GM23338 (cell line): Measurements from ENCODE around the gene SLAMF8. TPM values are rescaled to one million over a fixed set of nuclear protein-coding genes. Genes with fewer than 3 reads are reported as not detected.

Experiments
- ATAC-seq: fragments of 200-7000 bp; cut with Tn5 transposase; 3 replicates; pipeline ENCODE4 v1.9.1; 2020
- DNase-seq: peaks from one replicate; pipeline ENCODE4 v3.0.0-alpha.2; 2015; ENCODE audit warnings: low spot score
- H2AFZ ChIP-seq: fragments of 200-600 bp; sonication (generic); 2 replicates; pipeline ENCODE4 v1.8.0; 2016; ENCODE audit warnings: antibody characterized with exemption, mild to moderate bottlenecking, moderate library complexity
- H3F3A ChIP-seq: fragments of 200-600 bp; sonication (generic); replicated peaks from 2 replicates; pipeline ENCODE4 v1.8.0; 2017; ENCODE audit warnings: antibody characterized with exemption, mixed run types, low read depth
- H3K27ac ChIP-seq: fragments of 200-600 bp; sonication (generic); 2 replicates; pipeline ENCODE4 v1.6.1; 2016; ENCODE audit warnings: low read depth
- H3K27me3 ChIP-seq: fragments of 200-600 bp; sonication (generic); 2 replicates; pipeline ENCODE4 v1.8.0; 2016; ENCODE audit warnings: mild to moderate bottlenecking, mixed run types, moderate library complexity; ENCODE audit not compliant: insufficient read depth
- H3K36me3 ChIP-seq: fragments of 200-600 bp; sonication (generic); 2 replicates; pipeline ENCODE4 v1.8.0; 2016; ENCODE audit warnings: mild to moderate bottlenecking; ENCODE audit not compliant: insufficient read depth
- H3K4me1 ChIP-seq: fragments of 200-600 bp; sonication (generic); 2 replicates; pipeline ENCODE4 v1.8.0; 2016; ENCODE audit warnings: mild to moderate bottlenecking, moderate library complexity; ENCODE audit not compliant: insufficient read depth
- H3K4me2 ChIP-seq: fragments of 200-600 bp; sonication (generic); 2 replicates; pipeline ENCODE4 v1.7.1; 2017; ENCODE audit warnings: mixed run types
- H3K4me3 ChIP-seq: fragments of 200-600 bp; sonication (generic); 2 replicates; pipeline ENCODE4 v1.6.1; 2016; ENCODE audit warnings: mixed run types
- H3K79me2 ChIP-seq: fragments of 200-600 bp; sonication (generic); replicated peaks from 2 replicates; pipeline ENCODE4 v1.8.0; 2017; ENCODE audit warnings: mild to moderate bottlenecking; ENCODE audit not compliant: insufficient read depth
- H3K9me2 ChIP-seq: fragments of 200-600 bp; sonication (generic); 2 replicates; pipeline ENCODE4 v1.8.0; 2017; ENCODE audit not compliant: insufficient read depth
- H4K20me1 ChIP-seq: fragments of 200-600 bp; sonication (generic); replicated peaks from 2 replicates; pipeline ENCODE4 v1.8.0; 2017; ENCODE audit warnings: mild to moderate bottlenecking; ENCODE audit not compliant: insufficient read depth
- H3K27ac Mint-ChIP-seq: 2 replicates; pipeline ENCODE4 v1.8.0; 2020; ENCODE audit warnings: inconsistent platforms, mild to moderate bottlenecking, moderate library complexity, mixed read lengths
- H3K27me3 Mint-ChIP-seq: 3 replicates; pipeline ENCODE4 v1.8.0; 2022; ENCODE audit warnings: low read depth, mild to moderate bottlenecking, moderate library complexity, mixed read lengths, inconsistent platforms; ENCODE audit not compliant: insufficient read depth, poor library complexity
- H3K36me3 Mint-ChIP-seq: 3 replicates; pipeline ENCODE4 v1.8.0; 2021; ENCODE audit warnings: low read depth, mild to moderate bottlenecking, inconsistent platforms, moderate library complexity, mixed read lengths
- H3K4me1 Mint-ChIP-seq: 3 replicates; pipeline ENCODE4 v1.8.0; 2020; ENCODE audit warnings: mild to moderate bottlenecking, inconsistent platforms, mixed read lengths
- H3K4me3 Mint-ChIP-seq: 3 replicates; pipeline ENCODE4 v1.8.0; 2021; ENCODE audit warnings: moderate library complexity, mild to moderate bottlenecking, inconsistent platforms, mixed read lengths
- H3K9me3 Mint-ChIP-seq: 3 replicates; pipeline ENCODE4 v1.8.0; 2020; ENCODE audit warnings: moderate library complexity, mild to moderate bottlenecking, inconsistent platforms, mixed read lengths
- CREB1 ChIP-seq: fragments of 250-450 bp; sonication (Bioruptor Pico); IDR thresholded peaks from 2 replicates; pipeline ENCODE4 v1.5.0; 2020; ENCODE audit warnings: low read depth, mild to moderate bottlenecking, moderate library complexity
- EZH2 ChIP-seq: fragments of 200-600 bp; sonication (generic); IDR thresholded peaks from one replicate; pipeline ENCODE4 v1.8.0; 2017; ENCODE audit warnings: antibody characterized with exemption, mild to moderate bottlenecking, low read depth; ENCODE audit not compliant: unreplicated experiment
- EZH2phosphoT487 ChIP-seq: fragments of 200-600 bp; sonication (generic); IDR thresholded peaks from one replicate; pipeline ENCODE4 v1.8.1; 2018; ENCODE audit warnings: antibody characterized with exemption; ENCODE audit not compliant: unreplicated experiment
- NANOG ChIP-seq: IDR thresholded peaks from 2 replicates; pipeline ENCODE4 v1.6.1; 2016; ENCODE audit warnings: antibody characterized with exemption, borderline replicate concordance
- STAT1 ChIP-seq: IDR thresholded peaks from one replicate; pipeline ENCODE4 v1.6.1; 2016; ENCODE audit warnings: antibody characterized with exemption; ENCODE audit not compliant: unreplicated experiment
- ZNF331 ChIP-seq: fragments of 250-450 bp; sonication (Bioruptor Pico); IDR thresholded peaks from 2 replicates; pipeline ENCODE4 v1.5.0; 2020; ENCODE audit warnings: low read depth, mild to moderate bottlenecking, moderate library complexity
- ZNF462 ChIP-seq: fragments of 250-450 bp; sonication (Bioruptor Pico); IDR thresholded peaks from 2 replicates; pipeline ENCODE4 v1.5.0; 2020; ENCODE audit warnings: mild to moderate bottlenecking, moderate library complexity
- polyA plus RNA-seq: library from polyadenylated mRNA; unstranded; fragments of >200 nt; fragmentation: Nextera tagmentation; extraction: Ambion mirVana; gene quantifications from 2 replicates; pipeline ENCODE4 v1.2.1, GENCODE V29; 2016
- total RNA-seq: library from RNA; depleted of rRNA; stranded (reverse); fragments of >200 nt; shearing (Covaris generic); gene quantifications from 2 replicates; pipeline ENCODE4 v1.2.3, GENCODE V29; 2014

Gene SLAMF8
- total and polyA plus RNA-seq, 2 experiments from 2014 or later = not detected

- DNase-seq (no peak), ATAC-seq (no peak)
- Mint-ChIP-seq H3K27me3 (peaks cover 7% of the 10 kb centered on the region), H3K27ac (no peak overlapping the region), H3K4me3 (no peak overlapping the region), H3K4me1 (peaks cover 14% of the 10 kb centered on the region), H3K36me3 (no peaks in the 10 kb centered on the region), H3K9me3 (no peaks in the 10 kb centered on the region; the same call in 1 of the 3 replicates)
- TF ChIP-seq EZH2phosphoT487 (no peak), ZNF462 (CRISPR knock-in tag) (no peak), NANOG (no peak), EZH2 (no peak), ZNF331 (no peak), STAT1 (no peak), CREB1 (no peak)
- Histone ChIP-seq H3K9me2 (no peaks in the 10 kb centered on the region), H3F3A (no peaks in the 10 kb centered on the region), H3K4me3 (no peak overlapping the region), H3K4me1 (no peaks in the 10 kb centered on the region; the same call in 1 of the 2 replicates), H3K27ac (no peak overlapping the region), H3K36me3 (no peaks in the 10 kb centered on the region), H3K27me3 (no peaks in the 10 kb centered on the region), H2AFZ (no peak overlapping the region), H3K79me2 (no peaks in the 10 kb centered on the region), H4K20me1 (no peaks in the 10 kb centered on the region), H3K4me2 (no peak overlapping the region)
Observed at GRCh38 chr1:159828581-159829272, 2.1 kb downstream of the SLAMF8 start.
